Activated gamma-delta T cell treated with anti-CD3 and anti-CD28 coated beads, Interleukin-2, amount 50 U/mL, for 16 hours (primary cell): Measurements from ENCODE around the gene DOC2A.
"Not testable (repeated sequence)": the region's sequence is repeated elsewhere in the genome, so short reads cannot be mapped to it uniquely, and the experiment has no call there.

Experiments
- DNase-seq: peaks from one replicate; pipeline ENCODE4 v3.0.0-alpha.2; 2020; ENCODE audit warnings: low read depth

Gene DOC2A

DNA sequence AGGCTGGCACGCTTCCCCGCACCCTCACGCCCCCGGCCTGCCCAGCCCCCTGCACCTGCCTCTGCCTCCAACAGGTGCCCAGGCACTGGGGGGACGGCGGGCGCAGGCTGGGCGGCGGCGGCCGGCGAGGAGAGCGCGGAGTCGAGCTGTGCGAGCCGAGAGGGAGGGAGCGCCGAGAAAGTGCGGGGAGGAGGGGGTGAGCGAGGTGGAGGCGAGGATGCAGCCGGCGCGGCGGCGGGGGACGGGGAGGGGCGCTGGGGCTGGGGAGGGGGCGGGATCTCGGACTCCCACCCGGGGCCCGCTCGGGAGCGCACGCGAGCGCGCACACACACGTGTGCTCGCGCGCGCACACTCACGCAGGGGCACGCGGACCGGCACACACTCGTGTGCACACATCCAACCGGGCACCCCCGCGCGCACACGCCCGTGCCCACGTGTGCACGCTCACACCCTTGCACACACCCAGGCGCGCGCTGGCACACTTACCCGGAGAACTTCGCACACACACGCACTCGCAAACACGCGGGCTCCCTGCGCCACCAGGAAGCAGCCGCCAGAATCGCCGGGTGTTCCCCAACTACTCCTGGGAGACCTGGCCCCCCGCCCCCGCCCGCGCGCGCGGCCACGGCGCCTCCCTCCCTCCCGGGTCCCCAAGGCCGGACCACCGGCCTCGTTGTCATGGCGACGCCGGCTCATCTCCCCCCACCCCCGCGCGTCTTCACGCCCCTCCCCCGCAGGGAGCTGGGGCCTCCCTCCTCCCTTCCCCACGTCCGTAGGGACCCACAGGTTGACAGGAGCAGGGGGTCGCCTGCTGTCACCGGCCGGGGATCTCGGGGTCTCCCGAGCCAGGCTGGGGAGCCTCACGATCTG is at the start of gene DOC2A:
DOC2A (minus strand) TSS at position 184 of the 870 bp plus-strand sequence. CDS start 805 bp downstream, outside the sequence.
- DNase-seq, result no peak

DNA sequence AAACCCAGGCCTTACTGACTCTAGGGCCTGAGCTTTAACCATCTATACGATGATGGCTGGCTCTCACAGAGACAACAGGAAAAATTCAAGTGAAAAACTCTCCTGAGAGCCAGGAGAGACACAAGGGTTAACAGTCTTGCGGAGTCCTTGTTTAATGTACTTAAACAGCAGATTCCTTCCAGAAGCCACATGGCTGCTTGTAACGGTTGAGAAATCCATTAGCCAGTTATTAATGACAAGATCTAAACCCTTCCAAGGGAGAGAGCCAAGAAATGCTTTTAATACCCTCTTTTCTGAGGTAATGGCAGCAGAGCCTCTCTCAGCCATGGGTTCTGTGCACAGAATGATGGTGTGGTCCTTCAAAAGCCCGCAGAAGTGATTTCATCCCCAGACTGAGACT is 49.5 kb upstream of the DOC2A start:
- no peak for DNase-seq

DNA sequence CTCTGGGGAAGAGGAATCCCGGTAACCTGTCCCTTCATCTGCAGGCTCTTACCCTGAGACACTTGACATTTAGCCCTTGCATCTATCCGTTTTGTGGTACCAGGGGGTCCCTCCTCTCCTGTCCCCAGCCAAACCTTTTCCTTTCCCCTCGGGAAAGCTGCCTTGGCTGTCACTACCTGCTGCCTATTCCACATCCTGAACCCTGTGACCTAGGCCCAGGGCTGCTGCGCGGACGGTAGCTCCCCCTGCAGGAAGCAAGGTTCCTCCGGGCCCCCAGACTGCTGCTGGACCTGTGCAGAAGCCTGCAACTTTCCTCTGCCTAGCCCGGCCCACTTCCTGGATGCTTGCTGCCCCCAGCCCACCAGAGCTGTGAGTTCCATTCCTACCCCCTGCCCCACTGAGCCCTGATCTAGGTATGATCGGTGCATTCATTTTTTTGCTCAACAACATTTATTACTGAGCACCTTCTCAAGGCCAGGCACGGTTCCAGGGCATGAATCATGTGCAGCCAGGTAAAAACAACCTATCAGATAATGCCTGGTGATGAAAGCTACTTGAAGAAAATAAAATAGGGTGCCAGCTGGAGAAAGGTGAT is 44.2 kb upstream of the DOC2A start:
- no peak for DNase-seq

DNA sequence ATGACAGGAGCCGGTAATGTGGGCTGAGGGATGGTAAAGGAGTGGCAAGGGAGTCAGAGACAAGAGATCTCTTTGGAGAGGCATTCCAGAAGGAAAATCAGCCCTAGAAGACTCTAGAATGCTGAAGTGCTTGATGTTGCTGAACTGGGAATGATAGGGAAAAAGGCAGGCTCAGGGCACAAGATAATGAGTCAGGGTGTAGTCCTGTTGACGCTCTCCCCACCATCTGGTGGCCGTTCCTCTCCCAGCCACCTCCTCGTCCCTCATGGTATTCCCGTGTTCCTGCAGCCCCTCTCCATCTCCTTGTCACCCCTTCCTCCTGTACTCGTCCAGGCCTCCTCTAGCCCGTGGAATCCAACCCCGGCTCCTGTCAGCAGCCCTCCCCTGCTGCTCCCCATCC is 43.6 kb upstream of the DOC2A start:
- DNase-seq, result no peak

DNA sequence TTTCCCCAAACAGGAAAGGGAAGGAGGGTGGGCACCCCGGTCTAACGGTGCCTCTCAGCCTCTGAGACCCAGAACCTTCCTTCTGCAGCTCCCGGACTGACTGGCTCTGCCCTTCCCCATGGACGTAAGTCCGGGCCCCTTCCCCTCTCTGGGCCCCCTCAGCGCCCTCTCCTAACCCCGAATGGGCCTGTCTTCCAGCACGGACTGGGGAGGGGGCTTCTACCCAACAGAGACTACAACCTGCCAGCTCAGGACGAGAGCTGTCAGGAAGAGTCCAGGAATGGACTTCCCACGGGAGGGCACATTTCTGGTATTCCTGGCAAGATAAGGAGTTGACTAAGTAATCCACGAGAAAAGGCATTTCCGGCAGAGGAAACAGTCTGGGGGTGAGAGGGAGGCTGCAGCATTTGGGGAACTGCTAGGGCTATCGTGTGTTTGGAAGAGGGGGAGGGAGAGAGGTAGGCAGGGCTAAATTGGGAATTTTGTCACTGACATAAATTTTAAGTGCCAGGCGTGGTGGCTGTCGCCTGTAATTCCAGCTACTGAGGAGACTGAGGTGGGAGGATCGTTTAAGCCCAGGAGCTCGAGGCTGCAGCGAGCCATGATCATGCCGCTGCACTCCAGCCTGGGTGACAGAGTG is 42.7 kb upstream of the DOC2A start:
- DNase-seq, result no peak

DNA sequence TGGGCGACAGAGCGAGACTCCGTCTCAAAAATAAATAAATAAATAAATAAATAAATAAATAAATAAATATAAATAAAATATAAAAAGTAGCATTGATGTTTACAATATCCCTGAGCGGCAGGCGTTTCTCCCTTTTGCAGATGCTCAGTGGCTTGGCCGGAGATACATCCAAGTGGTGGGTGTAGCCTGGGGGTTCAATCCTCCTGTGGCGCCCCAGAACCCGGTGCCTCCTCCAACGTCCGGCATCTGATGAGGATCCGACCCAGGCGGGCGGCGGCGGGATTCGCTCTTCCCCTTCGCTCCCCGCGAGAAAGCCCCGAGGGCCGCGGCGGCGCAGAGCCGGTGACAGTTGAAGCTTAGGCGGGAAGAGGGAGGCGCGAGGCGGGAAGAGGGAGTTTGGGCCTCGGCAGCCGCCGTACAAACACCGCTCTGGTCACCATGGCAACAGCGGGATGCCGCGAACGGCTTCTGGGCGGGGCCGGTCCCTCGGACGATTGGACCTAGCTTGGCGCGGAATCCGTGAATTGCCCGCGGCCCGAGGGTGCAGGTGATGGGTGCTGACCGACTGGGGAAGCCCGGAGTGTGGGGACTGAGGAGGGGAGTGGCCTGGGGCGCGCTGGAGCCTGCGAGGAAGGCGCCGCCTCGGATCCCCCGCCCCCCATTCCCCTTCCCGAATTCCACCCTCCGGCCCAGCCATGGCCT is 42.0 kb upstream of the DOC2A start:
- DNase-seq, result peak; percentile 82

DNA sequence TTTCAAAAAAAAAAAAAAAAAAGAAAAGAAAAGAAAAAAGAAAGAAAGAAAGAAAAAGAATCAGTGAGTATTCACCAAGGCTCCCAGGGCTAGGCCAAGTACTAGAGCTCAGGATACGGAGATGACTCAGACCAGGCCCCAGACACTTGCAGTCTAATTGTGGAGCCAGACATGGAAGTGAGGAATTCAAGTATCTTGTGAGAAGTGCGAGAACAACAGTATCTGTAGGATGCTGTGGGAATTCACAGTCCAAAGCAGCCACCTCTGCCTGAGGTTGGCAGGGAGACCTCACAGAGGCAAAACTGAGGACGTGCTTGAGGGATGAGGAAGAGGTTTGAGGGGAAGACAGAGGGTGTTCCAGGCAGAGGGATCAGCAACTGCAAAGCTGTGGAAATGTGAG is 40.7 kb upstream of the DOC2A start:
- DNase-seq, result no peak

DNA sequence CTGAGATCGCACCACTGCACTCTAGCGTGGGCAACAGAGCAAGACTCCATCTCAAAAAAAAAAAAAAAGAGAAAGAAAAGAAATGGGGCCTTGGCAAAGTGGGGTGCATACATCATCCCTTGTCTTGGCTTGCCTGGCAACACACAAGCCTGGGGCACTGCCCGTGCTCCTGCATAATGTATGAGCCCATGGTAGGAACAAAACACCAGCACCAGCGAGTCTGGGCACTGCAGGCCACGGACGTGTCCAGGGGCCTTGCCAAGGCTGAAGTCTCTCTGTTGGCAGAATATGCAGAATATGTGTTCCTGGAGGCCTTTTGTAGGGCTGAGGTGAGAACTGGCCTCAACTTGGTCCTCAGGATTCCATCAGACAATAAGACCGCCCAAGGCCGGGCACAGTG is 39.0 kb upstream of the DOC2A start:
- DNase-seq, result no peak

DNA sequence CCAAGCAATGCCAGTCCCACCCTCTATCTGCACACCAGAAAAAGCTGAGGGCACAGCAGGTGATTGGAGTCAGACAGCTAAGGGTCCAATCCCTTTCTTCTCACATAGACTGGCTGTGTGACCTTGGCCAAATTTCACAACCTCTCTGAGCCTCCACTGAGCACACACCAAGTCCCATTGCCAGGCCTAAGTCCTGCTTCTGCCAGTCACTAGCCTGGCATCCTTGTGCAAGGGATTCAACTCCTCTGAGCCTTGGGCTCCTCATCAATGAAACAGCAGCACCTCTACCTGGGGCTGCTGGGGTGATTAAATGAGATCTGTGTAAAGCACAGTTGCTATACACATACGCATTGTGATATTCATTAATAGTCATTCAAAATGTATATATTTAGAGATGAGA is 35.8 kb upstream of the DOC2A start:
- no peak for DNase-seq

DNA sequence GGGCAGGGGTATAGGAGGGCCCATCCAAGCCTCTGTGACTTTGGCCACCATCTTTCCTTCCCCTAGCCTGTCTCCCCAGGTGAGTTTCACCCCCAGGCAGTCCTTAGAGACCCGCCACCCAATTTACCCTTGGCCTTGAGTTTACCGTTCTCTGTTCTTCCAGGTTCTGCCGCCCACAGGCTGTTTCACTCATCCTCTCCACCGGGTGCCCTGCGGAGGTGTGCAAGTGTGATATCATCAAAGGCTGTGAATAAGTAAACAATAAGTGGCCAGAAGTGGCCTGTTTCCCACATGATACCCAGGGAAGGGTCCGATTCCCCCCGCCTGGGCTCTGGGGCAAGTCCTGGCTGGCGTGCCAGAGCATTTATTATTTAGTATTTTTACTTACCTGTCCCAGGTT is 35.4 kb upstream of the DOC2A start:
- DNase-seq, result no peak

DNA sequence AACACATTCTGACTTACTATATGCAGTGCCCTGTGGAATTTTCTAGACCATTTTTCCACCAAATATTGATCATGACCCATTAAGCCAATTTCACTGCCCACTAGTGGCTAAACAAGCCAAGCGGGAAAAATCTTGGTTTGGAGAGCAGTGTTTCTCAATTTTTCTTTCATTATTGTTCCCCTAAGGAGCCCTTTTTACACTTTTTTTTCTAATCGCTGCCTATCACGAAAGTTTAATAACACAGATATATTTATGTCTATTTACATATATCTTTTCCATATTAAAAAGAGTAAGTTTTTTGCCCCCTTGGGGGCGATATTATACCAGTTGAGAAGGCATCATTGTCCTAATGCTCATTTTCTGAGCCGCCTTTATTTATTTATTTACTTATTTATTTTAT is 31.0 kb upstream of the DOC2A start:
- no peak for DNase-seq

DNA sequence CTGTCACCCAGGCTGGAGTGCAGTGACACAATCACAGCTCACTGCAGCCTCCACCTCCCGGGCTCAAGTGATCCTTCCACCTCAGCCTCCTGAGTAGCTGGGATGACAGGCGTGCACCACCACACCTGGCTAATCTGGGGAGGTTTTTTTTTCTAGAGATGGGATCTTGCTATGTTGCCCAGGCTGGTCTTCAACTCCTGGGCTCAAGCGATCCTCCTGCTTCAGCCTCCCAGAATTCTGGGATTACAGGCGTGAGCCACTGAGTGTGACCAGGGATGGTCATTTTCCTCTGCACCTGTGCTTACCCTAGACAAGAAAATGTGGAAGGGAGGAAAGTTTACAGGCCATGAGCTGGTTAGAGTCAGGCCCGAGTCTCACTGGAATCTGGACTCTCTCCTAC is 29.9 kb upstream of the DOC2A start:
- not testable (repeated sequence) for DNase-seq

DNA sequence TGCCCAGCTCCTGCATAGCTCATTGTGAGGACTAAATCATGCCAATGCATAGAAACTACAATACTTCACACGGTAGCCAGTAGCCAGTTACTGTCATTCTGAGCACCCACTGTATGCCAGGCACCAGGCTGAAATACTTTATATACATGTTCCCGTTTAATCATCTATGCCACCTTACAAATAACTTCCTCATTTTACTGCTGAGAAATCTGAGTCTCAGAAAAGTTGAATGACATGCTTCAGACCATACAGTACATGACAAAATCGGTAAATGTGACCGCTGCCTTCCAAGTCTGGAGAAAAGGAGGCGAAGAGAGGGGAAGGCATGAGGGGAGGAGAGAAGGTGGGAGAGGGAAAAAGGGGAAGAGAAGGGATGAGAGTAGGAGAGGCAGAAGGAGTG is 29.4 kb upstream of the DOC2A start:
- no peak for DNase-seq

DNA sequence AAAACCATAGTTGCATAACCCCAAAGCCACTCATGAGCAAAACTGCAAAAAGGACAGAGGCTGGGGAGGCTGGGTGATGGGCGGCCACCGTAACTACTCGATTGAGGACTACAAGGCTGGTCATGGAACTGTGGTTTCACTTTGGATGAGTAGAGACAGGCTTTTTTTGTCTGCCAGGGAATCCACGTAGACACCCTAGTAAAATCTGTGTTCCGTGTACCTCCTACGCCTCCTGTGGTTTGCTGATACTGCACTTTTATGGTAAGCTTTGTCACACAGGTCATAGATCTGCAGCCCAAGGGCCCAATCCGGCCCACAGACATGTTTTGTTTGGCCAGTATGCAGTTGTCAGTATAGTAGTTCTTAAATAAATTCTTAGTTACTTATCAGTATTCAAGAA is 22.4 kb upstream of the DOC2A start:
- no peak for DNase-seq

DNA sequence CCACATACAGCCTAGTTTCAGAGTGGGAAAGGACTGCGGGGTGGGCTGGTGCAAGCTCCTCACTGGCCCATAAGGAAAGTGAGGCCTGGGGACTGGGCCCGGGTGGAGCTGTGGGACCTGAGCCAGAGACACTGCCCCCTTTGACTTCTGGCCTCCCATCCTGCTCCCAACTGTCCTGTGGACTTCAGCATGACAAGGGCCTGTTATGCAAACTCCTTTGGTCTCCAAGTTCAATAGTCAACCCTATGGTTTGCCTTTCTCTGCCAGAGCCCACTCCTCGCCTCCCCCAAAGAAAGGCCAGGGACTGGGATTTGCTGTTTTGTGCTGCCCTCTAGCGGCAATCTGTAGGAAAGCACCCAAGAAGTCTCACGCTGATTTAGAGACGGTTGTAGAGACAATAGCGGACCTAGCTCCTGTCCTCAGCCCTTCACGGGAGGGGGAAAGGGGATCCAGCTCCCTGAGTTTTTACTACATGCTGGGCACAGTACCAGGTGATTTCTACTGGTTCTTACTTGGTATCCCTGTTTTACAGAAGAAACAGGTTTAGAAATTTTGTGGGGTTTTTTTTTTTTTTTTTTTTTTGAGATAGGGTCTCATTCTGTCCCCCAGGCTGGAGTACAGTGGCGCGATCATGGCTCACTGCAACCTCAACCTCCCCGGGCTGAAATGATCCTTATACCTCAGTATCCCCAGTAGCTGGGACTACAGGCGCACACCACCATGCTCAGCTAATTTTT is 21.4 kb upstream of the DOC2A start:
- peak; percentile 33 for DNase-seq

DNA sequence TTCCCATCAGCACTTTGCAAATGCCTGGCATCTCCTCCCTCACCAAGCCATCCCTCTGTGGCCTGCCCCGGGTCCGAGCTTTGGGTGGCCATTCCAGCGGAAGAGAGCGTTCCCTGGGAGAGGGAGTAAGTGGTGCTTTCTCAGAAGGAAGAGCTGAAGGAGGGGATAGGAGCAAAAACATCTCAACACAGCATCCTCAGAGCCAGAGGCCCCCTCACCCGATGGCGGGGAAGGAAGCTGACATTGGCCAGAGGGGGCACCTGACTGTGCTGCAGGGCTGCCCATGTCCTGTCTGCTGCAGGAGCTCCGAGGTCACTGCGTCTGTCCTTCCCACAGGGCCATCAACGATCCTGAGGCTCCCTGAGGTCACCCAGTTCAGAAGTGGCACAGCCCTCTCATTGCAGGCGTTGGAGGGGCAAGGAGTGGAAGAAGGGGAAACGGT is 20.7 kb upstream of the DOC2A start:
- no peak for DNase-seq

DNA sequence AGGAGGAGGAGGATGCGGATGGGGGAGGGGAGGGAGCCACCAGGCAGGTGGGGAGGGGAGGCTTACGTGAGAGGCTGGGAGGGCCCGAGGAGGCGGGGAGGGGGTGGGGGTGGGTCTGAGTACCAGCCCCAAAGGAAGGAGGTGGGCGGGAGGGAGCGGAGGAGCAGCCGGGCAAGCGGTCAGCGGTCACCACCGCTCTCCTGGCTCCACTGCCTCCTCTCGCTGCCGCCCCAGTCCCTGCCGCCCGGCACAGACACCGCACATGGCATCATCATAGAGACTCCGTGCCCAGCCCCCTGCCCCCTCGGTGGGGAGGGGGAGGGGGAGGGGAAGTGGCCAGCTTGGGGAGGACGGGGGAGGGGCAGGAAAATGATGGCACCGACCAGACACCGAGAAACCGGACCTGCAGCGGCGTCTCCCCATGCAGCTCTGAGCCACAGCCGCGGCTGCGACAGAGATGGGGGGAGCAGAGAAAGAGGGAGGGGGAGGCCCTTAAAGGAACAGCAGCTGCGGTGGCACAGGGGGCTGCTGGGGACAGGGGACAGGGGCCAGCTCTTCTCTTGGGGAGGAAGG is 20.1 kb upstream of the DOC2A start, which contains the start of gene TLCD3B:
TLCD3B (minus strand) TSS at position 431 of the 573 bp plus-strand sequence. CDS start 744 bp downstream, outside the sequence.
- no peak for DNase-seq

DNA sequence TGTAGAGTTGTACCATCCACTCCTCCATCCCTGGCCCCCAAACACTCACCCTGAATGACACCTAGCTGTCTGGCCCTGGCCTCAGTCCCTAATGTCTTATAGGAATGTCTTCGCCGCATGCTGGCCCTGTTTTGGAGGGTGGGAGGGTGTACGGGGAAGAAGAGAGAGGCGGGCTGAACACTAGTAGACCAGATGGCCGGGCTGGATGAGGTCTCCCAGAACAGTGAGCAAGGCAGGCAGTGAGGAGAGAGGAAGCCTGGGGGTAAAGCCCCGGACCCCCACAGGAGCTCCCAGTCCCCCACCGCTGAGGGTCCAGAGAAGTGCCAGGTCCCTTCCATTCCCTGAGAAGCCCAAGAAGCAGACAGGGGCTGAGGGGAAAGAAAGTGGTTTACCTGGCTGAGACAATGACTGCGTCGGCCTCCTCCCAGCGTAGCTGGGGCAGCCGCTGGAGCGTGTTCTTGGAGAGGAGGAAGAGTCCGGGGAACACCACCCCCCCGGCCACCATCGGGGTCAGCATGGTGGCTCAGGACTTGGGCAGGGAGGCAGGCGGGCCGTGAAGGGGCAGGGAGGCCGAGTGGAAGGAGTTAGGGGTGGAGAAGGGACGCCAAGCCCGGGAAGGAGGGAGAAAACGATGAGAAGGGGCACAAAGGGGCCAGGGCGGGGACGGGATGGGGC is 19.3 kb upstream of the DOC2A start:
- DNase-seq, result no peak

DNA sequence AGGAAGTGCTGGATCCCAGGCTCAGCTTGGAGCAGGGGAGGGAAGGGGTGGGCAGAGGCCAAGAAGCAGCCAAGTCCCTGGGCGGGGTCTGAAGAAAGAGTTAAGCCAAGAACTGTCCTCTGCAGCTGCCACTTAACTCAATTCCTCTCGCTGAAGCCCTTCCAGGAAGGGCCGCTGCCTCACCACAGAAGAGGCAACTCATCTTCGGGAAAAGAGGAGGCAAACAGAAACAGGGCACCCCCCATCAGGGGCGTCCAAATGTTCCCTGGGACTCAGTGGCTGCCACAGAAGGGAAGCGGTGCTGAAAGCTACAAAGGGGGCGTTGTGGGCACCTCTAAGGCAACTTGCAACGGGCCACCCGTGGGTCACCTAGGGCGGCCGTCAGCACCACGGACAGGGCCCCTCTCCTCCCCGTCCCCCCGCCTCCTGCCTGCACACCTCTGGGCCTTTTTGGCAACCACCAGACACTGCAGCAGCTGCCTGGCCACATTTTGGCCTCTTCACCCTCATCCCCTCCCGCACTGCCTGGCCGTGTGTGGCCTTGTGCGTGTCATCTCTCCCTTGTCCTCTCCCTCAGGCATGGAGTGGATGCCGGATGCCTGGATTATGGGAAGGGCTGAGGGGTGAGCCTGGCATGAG is 17.7 kb upstream of the DOC2A start:
- DNase-seq, result no peak
